Mucosa of descending colon (tissue), 3 donors: Measurements from ENCODE around the gene IST1. TPM values are rescaled to one million over a fixed set of nuclear protein-coding genes. Genes with fewer than 3 reads are reported as not detected.

Source experiments
- ATAC-seq: fragments of 200-7000 bp; cut with Tn5 transposase; one replicate; pipeline ENCODE4 v1.9.1; 2020; ENCODE audit warnings: mild to moderate bottlenecking, moderate library complexity
- DNase-seq, 3 donors: peaks; one replicate each; pipeline ENCODE4 v3.0.0-alpha.2; 2020
- H3K36me3 ChIP-seq: fragments of 200-600 bp; one replicate; pipeline ENCODE4 v1.8.0; 2021; ENCODE audit warnings: low read depth, mild to moderate bottlenecking
- H3K4me1 ChIP-seq: fragments of 200-600 bp; one replicate; pipeline ENCODE4 v1.8.0; 2021; ENCODE audit warnings: low read depth, mild to moderate bottlenecking
- H3K4me3 ChIP-seq: fragments of 200-600 bp; one replicate; pipeline ENCODE4 v1.8.0; 2021; ENCODE audit warnings: mild to moderate bottlenecking
- H3K9me3 ChIP-seq: fragments of 200-600 bp; one replicate; pipeline ENCODE4 v1.8.0; 2021; ENCODE audit warnings: mild to moderate bottlenecking
- intact Hi-C, 2 donors: fragments of 100-400 bp; cut with DNase I in 1 of 2; cut with micrococcal nuclease in 1 of 2; formaldehyde crosslinking; loops; one replicate each; pipeline versions ENCODE4 v1.11.0 to v1.11.1; 2022; cut with DNase I, micrococcal nuclease
- total RNA-seq, 3 donors: library from RNA; stranded (reverse); fragmentation: NEBNext Ultra II Directional in 2 of 3; extraction: Animal tissue kit (Norgen Biotek cat#: 25700) in 2 of 3; gene quantifications; one replicate each; pipeline versions ENCODE4 v1.2.1 to v1.2.4, GENCODE V29; 2021 to 2023
- TF ChIP-seq, protein P1 (sequence below): fragments of 200-600 bp; IDR thresholded peaks from one replicate; pipeline ENCODE4 v1.8.0; 2022; ENCODE audit warnings: antibody characterized with exemption, mild to moderate bottlenecking
- donor health status: DM: no; HTN: no; CAD: no; lungs with moderate emphysema.
- donor health status: DM: no; HTN: no; CAD: no.
- donor health status: DM: no; HTN: yes; CAD: no.

IST1 gene
- total RNA-seq, 3 donors from 2014 or later: 223 to 278 (median 228) TPM

DNA sequence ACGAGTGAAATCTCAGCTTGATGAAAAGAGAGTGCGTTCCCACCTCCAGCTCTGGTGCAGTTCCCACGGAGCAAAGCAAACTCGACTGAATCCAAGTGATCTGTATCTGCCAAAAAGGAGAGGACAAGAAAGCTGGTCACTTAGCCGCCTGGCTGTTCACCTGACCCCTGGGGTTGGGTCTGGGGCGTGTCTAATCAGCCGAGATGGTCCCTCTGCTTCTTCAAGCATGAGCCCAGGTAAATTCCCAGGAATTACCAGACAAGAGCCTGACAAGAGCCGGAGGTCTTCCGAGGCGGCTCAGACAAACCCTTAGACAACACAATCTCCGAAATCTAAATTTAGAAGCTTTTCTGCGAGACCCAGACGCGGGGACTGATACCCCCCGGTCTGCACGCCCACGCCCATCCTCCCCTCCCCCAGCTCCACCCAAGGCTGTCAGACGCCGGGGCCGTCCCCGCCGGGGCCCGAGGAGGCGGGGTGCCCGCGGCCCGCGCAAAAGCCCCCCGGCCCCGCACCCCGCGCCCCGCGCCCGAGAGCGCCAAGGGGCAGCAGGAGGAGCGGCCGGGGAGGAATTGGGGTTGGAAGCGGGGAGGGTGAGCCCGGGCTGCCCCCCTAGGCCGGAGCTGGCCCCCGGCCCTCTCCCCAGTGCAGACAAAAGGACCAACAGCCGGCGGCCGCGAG is 12.0 kb upstream of the IST1 start:
- peak; percentile 57 for ATAC-seq

DNA sequence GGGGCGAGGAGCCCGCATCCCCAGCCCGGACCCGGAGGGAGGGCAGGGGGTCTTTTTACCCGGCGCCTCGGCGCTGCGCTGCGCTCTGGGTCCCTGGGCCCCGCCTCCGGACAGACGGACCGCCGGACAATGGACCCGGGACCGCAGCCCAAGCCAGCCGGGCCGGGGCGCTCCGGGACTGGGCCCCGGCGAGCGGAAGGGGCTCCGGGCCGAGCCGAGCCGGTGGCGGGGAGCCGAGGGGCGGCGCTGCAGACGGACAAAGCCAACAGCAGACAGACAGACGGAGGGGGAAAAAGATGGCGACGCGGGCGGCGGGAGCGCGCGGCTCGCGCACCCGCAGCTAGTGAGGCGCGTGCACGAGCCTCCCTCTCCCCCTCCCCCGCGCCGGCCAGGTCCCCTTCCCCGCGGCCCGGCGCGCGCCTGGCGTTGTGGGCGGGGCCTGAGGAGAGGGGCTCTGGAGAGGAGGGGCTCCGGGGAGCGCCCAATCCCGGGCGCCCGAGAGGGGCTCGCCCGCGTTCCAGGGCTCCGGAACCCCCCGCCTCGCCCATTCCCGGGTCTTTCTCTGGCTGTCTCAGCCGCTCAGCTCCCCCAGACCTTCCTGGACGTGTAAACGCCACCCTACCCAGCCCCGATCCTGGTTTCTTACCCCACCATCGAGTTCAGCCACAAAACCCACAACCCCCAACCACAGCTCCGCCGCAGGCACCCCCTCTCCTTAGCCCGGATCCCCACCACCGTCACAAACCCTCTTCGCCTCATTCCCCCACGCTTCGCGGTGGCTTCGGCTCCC is 11.3 kb upstream of the IST1 start, which contains the start of gene ZNF821:
TSS of gene ZNF821 (minus strand) at position 334 of the 790 bp plus-strand sequence. CDS start 4,236 bp downstream, outside the sequence.
- ATAC-seq (peak; percentile 84), DNase-seq (peak; percentile 80 to 88 (median 85))
- intact Hi-C loops: no loop called here
- Histone ChIP-seq H3K36me3 (no peaks in the 10 kb centered on the region), H3K4me1 (no peaks in the 10 kb centered on the region), H3K4me3 (peak within 1 kb of the TSS; percentile 89), H3K9me3 (no peaks in the 10 kb centered on the region)
- TF ChIP-seq, protein P1, sequence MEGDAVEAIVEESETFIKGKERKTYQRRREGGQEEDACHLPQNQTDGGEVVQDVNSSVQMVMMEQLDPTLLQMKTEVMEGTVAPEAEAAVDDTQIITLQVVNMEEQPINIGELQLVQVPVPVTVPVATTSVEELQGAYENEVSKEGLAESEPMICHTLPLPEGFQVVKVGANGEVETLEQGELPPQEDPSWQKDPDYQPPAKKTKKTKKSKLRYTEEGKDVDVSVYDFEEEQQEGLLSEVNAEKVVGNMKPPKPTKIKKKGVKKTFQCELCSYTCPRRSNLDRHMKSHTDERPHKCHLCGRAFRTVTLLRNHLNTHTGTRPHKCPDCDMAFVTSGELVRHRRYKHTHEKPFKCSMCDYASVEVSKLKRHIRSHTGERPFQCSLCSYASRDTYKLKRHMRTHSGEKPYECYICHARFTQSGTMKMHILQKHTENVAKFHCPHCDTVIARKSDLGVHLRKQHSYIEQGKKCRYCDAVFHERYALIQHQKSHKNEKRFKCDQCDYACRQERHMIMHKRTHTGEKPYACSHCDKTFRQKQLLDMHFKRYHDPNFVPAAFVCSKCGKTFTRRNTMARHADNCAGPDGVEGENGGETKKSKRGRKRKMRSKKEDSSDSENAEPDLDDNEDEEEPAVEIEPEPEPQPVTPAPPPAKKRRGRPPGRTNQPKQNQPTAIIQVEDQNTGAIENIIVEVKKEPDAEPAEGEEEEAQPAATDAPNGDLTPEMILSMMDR: peak; percentile 2

More for the DNA sequence above, 12.0 kb upstream of the IST1 start:
- TF ChIP-seq, protein P1: peak; percentile 37
- intact Hi-C loops: no loop called here
- Histone ChIP-seq H3K4me1 (no peaks in the 10 kb centered on the region), H3K36me3 (no peaks in the 10 kb centered on the region), H3K9me3 (no peaks in the 10 kb centered on the region), H3K4me3 (peak overlapping the region; percentile 89)
- DNase-seq: peak; percentile 69 to 76 (median 74)

DNA sequence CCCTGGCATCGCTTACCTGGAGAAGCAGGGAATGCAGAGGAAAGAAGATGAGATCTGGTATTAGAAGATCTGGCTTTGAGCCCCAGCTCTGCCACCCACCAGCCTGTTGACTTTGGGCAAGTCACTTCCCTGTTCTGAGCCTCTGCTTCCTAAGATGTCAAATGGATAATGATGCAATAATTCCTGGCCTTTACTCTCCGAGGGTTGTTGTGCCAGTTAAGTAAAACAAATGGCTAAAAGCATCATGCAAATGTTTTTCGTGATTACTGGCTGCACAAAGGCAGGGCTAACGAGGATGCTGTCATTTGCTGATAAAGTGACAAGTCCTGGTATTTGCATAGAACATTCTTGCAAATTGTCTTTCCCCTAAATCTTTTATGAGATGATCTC is 10.1 kb upstream of the IST1 start:
- TF ChIP-seq, protein P1: no peak
- no peaks in the 10 kb centered on the region for H3K4me1 ChIP-seq
- ATAC-seq (no peak), DNase-seq (no peak)
- H3K36me3 ChIP-seq: no peaks in the 10 kb centered on the region
- intact Hi-C loops: no loop called here
- H3K9me3 ChIP-seq: no peaks in the 10 kb centered on the region
- H3K4me3 ChIP-seq: no peak overlapping the region

DNA sequence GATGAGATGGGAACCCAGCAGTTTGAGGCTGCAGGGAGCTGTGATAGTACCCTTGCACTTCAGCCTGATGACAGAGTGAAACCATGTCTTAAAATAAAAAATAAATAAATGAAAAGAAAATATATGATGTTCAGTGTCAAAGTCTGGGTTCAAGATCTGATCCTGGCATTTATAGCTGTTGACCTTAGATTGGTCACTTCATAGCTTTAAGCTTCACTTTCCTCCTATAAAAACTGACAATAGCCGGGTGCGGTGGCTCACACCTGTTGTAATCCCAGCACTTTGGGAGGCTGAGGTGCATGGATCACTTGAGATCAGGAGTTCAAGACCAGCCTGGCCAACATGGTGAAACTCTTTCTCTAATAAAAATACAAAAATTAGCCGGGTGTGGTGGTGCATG is 6.2 kb upstream of the IST1 start:
- intact Hi-C loops: no loop called here
- ATAC-seq (peak; percentile 68), DNase-seq (no peak)
- Histone ChIP-seq H3K4me3 (no peak overlapping the region), H3K36me3 (no peaks in the 10 kb centered on the region), H3K9me3 (no peaks in the 10 kb centered on the region), H3K4me1 (peaks cover 3% of the 10 kb centered on the region)
- TF ChIP-seq, protein P1: no peak

DNA sequence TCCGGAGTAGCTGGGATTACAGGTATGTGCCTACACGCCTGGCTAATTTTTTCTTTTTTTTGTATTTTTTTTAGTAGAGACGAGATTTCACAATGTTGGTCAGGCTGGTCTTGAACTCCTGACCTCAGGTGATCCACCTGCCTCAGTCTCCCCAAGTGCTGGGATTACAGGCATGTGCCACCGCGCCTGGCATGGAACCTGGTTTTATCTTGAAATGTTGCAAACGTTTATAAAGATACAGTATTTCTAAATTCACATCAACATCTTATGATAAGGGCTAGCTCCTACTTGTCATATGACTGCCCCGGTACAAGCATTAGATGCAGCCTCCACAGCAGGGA is 1.5 kb upstream of the IST1 start:
- TF ChIP-seq, protein P1: no peak
- ATAC-seq (no peak), DNase-seq (no peak)
- intact Hi-C loops: no loop called here
- Histone ChIP-seq H3K4me3 (no peak overlapping the region), H3K4me1 (peaks cover 25% of the 10 kb centered on the region), H3K36me3 (no peaks in the 10 kb centered on the region), H3K9me3 (no peaks in the 10 kb centered on the region)
